HTR-8/SVneo (cell line): Measurements from ENCODE around the gene FAM47E.

ENCODE experiments used
- DNase-seq: peaks from one replicate; pipeline ENCODE4 v3.0.0; 2011; ENCODE audit warnings: low spot score, mixed read lengths; ENCODE audit not compliant: insufficient read length
- FAIRE-seq: peaks from 2 replicates; lab custom pipeline; 2011; peaks lifted over from hg19 to GRCh38; lab: Jason Lieb, UNC

FAM47E gene

GRCh38 chr4:76251441-76252270 is at the start of gene FAM47E:
Gene FAM47E (plus strand): TSS chr4:76251721. CDS start chr4:76251747, 26 bp downstream.
- no peak for FAIRE-seq
- DNase-seq, result peak; percentile 36

GRCh38 chr4:76203541-76203940 is 48.0 kb upstream of the FAM47E start:
- FAIRE-seq, result no peak

DNA sequence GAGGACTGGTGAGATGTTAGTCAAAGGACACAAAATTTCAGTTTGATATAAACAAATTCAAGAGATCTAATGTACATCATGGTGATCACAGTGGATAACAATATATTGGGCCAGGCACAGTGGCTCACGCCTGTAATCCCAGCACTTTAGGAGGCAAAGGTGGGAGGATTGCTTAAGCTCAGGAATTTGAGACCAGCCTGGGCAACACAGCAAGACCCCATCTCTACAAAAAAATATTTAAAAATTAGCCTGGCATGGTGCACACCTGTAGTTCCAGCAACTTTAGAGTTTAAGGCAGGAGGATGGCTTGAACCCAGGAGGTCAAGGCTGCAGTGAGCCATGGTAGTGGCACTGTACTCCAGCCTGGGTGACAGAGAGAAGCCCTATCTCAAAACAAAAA is 46.6 kb upstream of the FAM47E start:
- DNase-seq, result no peak
- FAIRE-seq, result no peak

More at GRCh38 chr4:76203541-76203940, 48.0 kb upstream of the FAM47E start:
- no peak for DNase-seq

DNA sequence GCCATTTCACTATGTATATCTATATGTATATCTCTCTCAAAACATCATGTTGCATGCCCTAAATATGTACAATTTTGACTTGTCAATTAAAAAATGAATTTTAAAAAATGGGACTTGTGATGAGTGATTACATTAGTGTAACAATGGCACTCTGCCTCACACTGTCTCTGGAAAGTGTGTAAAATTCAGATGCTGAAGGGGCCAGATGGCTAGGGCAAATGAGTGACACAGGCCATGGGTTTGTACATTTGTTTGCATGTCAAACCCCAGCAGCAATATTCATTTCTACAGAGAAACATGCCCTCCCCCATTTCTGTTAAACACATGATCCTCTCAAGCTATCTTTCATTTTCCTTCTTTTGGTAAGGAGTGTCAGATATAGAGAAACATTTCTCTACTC is 46.0 kb upstream of the FAM47E start:
- FAIRE-seq, result no peak
- no peak for DNase-seq

DNA sequence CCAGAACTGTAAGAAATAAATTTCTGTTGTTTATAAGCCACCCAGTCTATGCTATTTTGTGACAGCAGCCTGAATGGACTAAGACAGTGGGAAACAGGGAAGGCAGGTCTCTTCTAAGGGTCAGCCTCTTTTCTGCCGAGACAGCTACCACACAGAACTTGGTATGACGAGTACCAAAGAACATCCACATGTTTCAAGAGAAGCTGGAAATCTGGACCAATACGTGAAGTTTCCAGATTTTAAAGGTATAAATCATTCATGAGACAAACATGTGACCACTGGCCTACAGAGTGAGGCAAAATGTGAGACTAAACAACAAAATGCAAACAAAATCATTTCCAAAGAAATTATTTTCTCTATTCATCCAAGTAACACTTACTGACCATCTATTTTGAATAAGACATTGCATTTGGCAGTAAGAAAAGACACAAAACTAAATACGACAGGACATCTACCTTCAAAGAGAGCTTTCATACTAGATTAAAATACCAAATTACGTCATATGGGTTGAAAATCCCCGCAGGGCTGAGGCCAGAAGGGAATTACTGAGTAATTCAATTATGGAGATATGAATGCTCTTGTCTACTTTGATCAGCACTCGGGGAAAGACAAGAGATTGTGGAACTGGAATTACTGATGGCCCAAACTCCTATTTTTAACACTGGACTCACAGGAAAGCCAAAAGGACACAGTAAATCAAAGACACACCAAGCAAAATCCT is 45.1 kb upstream of the FAM47E start:
- FAIRE-seq, result no peak

DNA sequence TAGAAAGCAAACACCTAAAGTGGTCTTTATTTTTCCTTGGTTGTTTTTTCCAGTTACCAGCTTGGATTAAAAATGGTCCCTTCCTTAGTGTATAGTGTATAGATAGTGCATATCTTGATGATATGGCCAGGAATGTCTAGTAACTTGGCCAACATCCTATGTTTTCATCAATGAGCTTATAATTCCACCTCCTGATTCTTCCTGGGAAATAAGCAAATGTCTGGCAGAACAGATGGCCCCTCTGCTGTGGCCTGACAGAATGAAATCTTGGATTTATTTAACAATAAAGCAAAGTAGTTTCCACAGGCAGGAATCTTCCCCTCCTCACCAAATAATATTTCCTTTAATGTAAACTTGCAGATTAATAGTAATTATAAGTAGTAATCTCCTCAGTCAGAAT is 44.0 kb upstream of the FAM47E start:
- no peak for DNase-seq
- no peak for FAIRE-seq

More for the DNA sequence above, 45.1 kb upstream of the FAM47E start:
- DNase-seq, result no peak

DNA sequence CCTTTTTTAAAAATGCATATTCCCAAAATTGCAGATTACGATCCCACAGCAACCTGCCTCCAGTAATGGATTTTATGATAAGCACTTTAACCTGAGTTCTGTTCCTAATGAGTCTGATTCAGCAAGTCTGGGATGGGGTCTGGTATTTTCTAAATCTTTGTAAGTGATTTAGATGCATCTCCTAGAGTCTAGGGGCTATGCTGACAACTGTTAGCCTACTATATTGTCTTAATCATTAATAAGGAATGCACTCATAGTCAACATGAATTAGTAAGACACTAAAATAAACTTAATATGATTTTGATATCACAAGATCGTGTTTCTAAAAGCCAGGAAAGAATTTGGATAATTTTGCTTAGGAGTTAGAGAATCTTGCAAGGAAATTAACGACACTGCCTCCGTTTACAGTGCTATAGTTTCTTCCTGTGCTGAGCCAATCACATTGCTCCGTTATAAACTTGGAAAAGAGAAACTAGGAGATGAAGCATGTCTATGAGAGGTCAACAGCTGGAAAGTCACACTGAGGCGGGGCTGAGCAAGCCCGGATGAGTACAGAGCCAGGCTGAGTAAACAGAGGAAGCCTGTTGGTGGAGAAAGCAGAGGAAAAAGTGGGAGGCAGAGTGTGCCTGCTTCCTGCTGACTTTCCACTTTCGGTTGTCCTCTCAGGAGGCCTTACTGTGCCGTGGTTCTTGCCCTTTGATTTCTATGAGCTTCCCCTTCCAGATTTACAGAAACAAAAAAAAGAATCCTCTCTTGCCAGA is 43.3 kb upstream of the FAM47E start:
- peak; percentile 22 for DNase-seq

DNA sequence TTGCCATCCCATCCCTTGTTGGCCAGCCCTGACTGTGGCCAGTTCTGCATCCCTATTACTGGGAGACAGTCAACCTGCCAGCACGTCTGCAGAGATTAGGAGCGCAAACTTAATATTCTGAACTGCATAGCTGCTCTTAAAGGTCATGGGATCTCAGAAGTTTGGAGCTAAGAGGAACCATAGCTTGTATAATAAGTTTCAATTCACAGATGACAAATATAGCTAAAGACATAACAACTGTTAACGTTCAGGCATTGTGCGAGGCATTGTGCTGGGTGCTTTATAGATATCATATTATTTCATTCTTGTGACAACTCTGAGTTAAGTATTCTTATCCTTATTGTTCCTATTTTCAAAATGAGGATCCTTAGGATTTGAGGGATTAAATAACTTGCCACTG is 41.6 kb upstream of the FAM47E start:
- DNase-seq (no peak), FAIRE-seq (no peak)

More for the DNA sequence above, 43.3 kb upstream of the FAM47E start:
- no peak for FAIRE-seq

- FAIRE-seq, result no peak
- no peak for DNase-seq
Observed at GRCh38 chr4:76210452-76210851, 41.1 kb upstream of the FAM47E start.

GRCh38 chr4:76211769-76212708 is 39.5 kb upstream of the FAM47E start:
- no peak for FAIRE-seq
- DNase-seq, result no peak

DNA sequence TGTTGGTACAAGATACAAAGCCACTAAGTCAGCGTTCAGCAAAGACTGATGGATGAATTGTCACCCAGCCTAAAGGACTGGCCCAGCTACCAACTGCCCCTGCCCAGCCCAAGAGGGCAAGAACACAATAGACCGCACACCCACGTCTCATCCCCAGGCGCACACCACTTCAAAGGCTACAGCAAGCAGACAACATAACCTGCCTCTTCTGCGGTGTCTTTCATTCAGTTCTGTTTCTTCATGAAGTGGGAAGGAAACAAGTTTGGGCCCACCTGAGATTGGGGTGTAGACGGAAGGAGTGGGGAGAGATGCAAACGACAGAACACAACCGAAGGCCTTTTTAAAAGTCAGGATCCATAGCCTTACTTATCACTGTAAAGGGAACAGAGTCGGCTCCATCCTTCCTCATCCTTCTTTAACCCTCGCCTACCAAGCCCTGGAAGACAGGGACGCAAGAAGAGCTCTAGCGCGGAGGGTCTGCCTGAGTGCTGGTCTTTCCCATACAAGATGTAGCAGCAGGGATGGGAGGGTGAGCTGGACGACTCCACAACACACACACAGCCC is 38.6 kb upstream of the FAM47E start:
- FAIRE-seq, result no peak
- DNase-seq, result peak; percentile 12

DNA sequence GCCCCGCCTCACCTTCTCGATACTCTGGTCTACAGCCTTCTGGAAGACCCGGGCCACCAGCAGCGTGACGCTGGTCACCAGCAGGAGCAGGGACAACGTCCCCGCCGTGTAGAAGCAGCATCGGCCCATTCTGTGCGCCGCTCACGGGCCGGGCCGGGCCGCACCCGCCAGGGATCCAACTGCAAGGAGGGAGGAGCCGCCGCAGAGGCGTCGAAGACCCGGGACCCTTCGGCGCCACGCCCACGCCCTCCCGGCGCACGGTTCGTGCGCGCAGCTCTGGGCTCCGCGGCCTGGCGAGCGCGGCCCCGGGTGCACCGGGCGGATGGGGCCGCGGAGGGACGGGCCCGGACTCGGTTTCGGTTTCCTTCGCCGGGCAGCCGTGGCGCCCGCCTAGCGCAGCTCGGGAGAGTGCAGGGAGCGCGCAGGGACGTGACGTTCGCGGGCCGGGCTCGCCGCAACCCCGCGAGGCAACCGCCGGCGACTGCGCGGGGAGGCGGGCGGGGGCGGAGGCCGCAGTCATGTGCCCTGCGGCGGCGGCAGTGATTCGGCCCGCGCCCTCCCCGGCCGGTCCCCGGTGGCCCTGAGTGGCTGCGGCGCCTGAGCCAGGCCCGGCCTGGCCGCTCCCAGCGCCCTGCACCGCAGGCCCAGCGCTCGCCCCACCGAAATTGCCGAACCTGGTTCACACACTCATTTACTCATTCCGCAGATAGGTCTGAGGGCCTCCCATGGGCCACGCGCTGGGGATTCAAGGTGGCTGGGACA is 37.9 kb upstream of the FAM47E start, which contains the start of gene SCARB2:
SCARB2 (minus strand) TSS at position 410 of the 762 bp plus-strand sequence; CDS start at position 129, 281 bp downstream.
- no peak for FAIRE-seq
- peak; percentile 41 for DNase-seq

- FAIRE-seq, result no peak
Observed at GRCh38 chr4:76214177-76214675, 37.3 kb upstream of the FAM47E start.

GRCh38 chr4:76215077-76215476 is 36.4 kb upstream of the FAM47E start:
- DNase-seq (no peak), FAIRE-seq (no peak)

More at GRCh38 chr4:76214177-76214675, 37.3 kb upstream of the FAM47E start:
- DNase-seq, result no peak

DNA sequence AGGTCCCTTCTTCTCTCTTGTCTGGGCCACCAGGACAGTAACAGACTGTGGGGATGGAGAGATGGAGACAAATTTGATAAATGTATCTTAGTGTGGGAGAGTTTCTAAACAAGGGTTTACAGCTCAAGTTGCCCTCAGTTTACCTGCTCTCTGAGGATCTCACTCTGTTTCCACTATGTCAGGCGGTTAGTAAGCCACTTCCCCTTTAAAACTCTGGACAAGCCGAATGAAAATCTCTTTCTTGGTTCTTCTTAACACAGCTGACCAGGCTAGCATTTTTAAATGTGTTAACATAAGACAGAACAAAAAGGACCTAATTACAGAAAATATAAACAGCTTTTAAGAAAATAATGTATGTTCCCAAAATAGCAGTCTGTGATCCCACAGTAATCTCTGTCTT is 35.0 kb upstream of the FAM47E start:
- no peak for DNase-seq
- no peak for FAIRE-seq

DNA sequence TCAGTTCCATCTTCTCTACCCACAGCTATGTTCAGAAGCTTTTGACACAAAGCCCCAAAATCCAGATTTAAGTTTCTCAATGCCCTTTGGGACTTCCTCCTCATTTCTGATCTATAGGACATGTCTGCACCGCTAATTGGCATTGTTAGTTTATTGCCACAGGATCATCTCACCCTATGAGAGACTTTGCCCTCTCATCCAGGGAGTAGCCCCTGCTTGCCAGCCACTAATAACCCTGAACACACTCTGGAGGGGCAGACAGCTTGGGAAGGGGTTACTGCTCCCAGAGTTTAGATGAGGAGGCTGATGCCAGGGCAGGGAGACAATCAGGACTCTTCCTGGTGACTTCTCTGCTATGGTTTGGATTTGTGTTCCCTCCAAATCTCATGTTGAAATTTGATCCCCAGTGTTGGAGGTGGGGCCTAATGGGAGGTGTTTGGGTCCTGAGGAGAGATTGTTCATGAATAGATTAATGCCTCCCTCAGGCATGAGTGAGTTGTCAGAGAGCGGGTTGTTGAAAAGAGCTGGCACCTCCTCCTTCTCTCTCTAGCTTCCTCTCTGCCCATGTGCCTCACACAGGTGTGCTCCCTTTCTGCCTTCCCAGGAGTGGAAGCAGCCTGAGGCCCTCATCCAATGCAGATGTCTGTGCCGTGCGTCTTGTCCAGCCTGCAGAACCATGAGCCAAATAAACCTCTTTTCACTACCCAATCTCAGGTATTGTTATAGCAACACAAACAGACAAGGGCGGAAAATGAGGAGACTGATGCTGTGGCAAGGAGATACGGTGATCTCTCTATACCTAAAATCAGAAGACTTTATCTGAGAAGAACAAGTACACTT is 34.3 kb upstream of the FAM47E start:
- FAIRE-seq (no peak), DNase-seq (no peak)

DNA sequence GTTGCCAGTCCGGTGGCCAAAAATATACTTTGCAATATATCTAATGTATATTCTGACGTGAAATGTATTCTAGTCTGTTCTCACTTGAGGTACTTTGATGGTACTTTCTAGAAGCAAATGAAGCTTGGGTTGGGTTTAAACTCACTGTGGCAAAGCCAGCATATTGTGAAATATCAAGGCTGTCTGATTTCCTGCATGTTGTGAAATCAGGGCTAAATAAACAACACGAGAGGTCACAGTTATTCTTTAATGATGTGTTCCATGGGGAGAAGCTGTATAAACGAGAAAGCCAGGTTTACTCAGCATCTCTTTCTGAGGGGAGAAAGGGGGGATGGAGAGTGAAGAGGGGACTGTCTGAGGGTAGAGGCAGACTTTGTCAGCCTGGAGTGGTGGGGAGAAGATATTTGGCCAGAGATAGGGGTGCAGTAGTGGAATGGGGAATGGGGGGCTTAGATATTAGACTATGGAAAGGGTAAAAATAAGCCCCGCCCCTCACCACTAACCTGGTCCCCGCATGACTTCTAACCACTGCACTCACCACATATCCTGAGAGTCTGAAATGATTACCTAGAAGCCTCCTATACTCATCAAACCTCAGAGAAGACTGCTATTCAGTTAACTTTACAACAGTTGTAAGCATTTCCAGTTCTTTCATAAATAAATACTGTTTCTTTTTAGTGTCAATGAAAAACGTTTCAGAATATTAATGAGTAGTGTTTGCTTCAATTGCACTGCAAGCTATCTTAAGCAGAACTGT is 32.0 kb upstream of the FAM47E start:
- FAIRE-seq (no peak), DNase-seq (no peak)
